OCI-LY1 (cell line): ENCODE results near the gene TANC2.
A peak's percentile ranks its signal among the peaks of the same experiment; 100 is the strongest.

Experiments
- H2AFZ ChIP-seq: fragments of 200-600 bp; sonication (generic), shearing (Covaris generic); 2 replicates; pipeline ENCODE4 v1.6.0; 2014; ENCODE audit warnings: antibody characterized with exemption, mild to moderate bottlenecking, low read length
- H3F3A ChIP-seq: fragments of 200-600 bp; sonication (generic), shearing (Covaris generic); 2 replicates; pipeline ENCODE4 v1.6.0; 2014; ENCODE audit warnings: mild to moderate bottlenecking, antibody characterized with exemption, low read length, moderate library complexity; ENCODE audit not compliant: insufficient read depth
- H3K27ac ChIP-seq: fragments of 200-600 bp; sonication (generic); 2 replicates; pipeline ENCODE4 v1.5.1; 2014; ENCODE audit warnings: low read length, mixed run types, mild to moderate bottlenecking, low read depth; ENCODE audit not compliant: poor library complexity, severe bottlenecking
- H3K27me3 ChIP-seq: fragments of 200-600 bp; sonication (generic); 2 replicates; pipeline ENCODE4 v1.6.0; 2014; ENCODE audit warnings: antibody characterized with exemption, mild to moderate bottlenecking, low read length, moderate library complexity; ENCODE audit not compliant: insufficient read depth
- H3K36me3 ChIP-seq: fragments of 200-600 bp; sonication (generic); 2 replicates; pipeline ENCODE4 v1.6.1; 2014; ENCODE audit warnings: mild to moderate bottlenecking, antibody characterized with exemption, low read length, moderate library complexity, mixed read lengths; ENCODE audit not compliant: insufficient read depth
- H3K4me1 ChIP-seq: fragments of 200-600 bp; sonication (generic); 2 replicates; pipeline ENCODE4 v1.5.1; 2014; ENCODE audit warnings: mild to moderate bottlenecking, low read length, moderate library complexity; ENCODE audit not compliant: insufficient read depth, severe bottlenecking
- H3K4me2 ChIP-seq: fragments of 200-600 bp; sonication (generic), shearing (Covaris generic); 2 replicates; pipeline ENCODE4 v1.6.1; 2014; ENCODE audit warnings: low read length
- H3K4me3 ChIP-seq: fragments of 200-600 bp; sonication (generic); 2 replicates; pipeline ENCODE4 v1.5.1; 2014; ENCODE audit warnings: low read length, low read depth, mild to moderate bottlenecking, mixed read lengths; ENCODE audit not compliant: poor library complexity, severe bottlenecking
- H3K79me2 ChIP-seq: fragments of 200-600 bp; shearing (Covaris generic); 2 replicates; pipeline ENCODE4 v1.6.1; 2016; ENCODE audit warnings: mixed run types, low read length, mixed read lengths; ENCODE audit not compliant: insufficient read depth
- H3K9ac ChIP-seq: fragments of 200-600 bp; sonication (generic), shearing (Covaris generic); 2 replicates; pipeline ENCODE4 v1.6.1; 2014; ENCODE audit warnings: mild to moderate bottlenecking, low read length, mixed read lengths
- H3K9me2 ChIP-seq: fragments of 200-600 bp; sonication (generic), shearing (Covaris generic); 2 replicates; pipeline ENCODE4 v1.6.1; 2014; ENCODE audit warnings: low read depth, mild to moderate bottlenecking, low read length, mixed read lengths
- H3K9me3 ChIP-seq: fragments of 200-600 bp; shearing (Covaris generic); 2 replicates; pipeline ENCODE4 v1.6.1; 2014; ENCODE audit warnings: low read length, mixed read lengths
- H4K20me1 ChIP-seq: fragments of 200-600 bp; sonication (generic), shearing (Covaris generic); 2 replicates; pipeline ENCODE4 v1.6.0; 2016; ENCODE audit warnings: mild to moderate bottlenecking, low read length; ENCODE audit not compliant: insufficient read depth
- EZH2 ChIP-seq: fragments of 200-600 bp; sonication (generic), shearing (Covaris generic); IDR thresholded peaks from 2 replicates; pipeline ENCODE4 v1.8.0; 2017; ENCODE audit warnings: borderline replicate concordance, mixed run types, mild to moderate bottlenecking, antibody characterized with exemption, low read length, moderate library complexity, mixed read lengths
- TF ChIP-seq, protein P1 (sequence below): fragments of 200-600 bp; sonication (generic), shearing (Covaris generic); IDR thresholded peaks from 2 replicates; pipeline ENCODE4 v1.5.1; 2017; ENCODE audit warnings: mild to moderate bottlenecking, antibody characterized with exemption, low read length, moderate library complexity, mixed read lengths

Gene TANC2

GRCh38 chr17:62965686-62966425 is at the start of gene TANC2:
Gene TANC2 (plus strand): TSS chr17:62966235. CDS start chr17:63009560, 43,325 bp downstream.
- no peak within 1 kb of the TSS for H3K27ac ChIP-seq
- peak within 1 kb of the TSS; percentile 65 for H3K4me3 ChIP-seq
- no peak for TF ChIP-seq EZH2
- TF ChIP-seq, protein P1, sequence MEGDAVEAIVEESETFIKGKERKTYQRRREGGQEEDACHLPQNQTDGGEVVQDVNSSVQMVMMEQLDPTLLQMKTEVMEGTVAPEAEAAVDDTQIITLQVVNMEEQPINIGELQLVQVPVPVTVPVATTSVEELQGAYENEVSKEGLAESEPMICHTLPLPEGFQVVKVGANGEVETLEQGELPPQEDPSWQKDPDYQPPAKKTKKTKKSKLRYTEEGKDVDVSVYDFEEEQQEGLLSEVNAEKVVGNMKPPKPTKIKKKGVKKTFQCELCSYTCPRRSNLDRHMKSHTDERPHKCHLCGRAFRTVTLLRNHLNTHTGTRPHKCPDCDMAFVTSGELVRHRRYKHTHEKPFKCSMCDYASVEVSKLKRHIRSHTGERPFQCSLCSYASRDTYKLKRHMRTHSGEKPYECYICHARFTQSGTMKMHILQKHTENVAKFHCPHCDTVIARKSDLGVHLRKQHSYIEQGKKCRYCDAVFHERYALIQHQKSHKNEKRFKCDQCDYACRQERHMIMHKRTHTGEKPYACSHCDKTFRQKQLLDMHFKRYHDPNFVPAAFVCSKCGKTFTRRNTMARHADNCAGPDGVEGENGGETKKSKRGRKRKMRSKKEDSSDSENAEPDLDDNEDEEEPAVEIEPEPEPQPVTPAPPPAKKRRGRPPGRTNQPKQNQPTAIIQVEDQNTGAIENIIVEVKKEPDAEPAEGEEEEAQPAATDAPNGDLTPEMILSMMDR = no peak
- H3K9ac ChIP-seq = peak within 1 kb of the TSS; percentile 57
- no peaks in the 10 kb centered on the region for H3K36me3 ChIP-seq
- no peaks in the 10 kb centered on the region for H3K79me2 ChIP-seq
- H3K4me2 ChIP-seq = peak within 1 kb of the TSS; percentile 69
- H3K9me3 ChIP-seq = no peaks in the 10 kb centered on the region
- peaks cover 3% of the 10 kb centered on the region for H3K27me3 ChIP-seq
- H3K9me2 ChIP-seq = no peaks in the 10 kb centered on the region
- H3F3A ChIP-seq = no peaks in the 10 kb centered on the region
- H3K4me1 ChIP-seq = peaks cover 7% of the 10 kb centered on the region
- H4K20me1 ChIP-seq = no peaks in the 10 kb centered on the region
- 0 out of 2 replicates have a peak within 1 kb of the TSS, but pooled peaks have one; percentile 33 for H2AFZ ChIP-seq

DNA sequence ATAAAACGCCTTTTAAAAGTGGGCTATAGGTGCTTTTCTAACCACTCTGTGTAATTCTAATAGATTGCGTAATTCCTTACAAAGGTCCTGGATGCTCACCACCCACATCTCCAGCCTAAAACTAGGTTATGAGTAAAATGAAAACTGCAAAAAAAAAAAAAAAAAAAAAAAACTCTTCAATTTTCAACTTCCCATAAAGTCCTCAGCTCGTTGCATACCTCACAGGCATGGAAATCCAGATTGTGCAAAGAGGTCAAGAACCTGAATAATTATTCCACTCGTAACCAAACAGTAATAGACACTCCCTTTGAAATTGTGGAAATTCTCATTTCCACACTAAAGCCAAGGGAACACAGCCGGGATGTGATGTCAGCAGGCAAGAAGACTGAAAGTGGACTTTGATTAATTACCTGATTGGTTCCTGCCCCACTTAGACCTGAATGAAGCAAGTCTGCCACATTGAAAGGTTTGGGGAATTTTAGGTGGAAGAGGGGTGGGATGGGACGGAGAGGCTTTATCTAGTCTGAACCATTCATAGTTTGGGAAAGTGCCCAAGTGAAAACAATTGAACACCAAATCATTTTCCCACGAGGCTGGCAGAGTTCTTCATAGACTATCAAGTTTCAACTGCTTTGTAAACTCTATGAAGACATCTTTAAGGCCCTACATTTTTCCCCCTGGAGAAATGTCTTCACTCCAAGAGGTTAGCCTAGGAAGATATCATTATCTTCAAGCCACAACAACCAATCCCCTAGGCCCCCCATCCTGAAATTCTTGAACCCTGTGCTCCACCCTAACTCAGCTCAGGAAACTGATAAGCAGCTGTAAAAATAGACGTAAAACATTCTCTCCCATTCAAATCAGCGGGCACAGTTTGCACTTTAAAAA is 49.1 kb upstream of the TANC2 start:
- H3K9ac ChIP-seq = no peak overlapping the region

GRCh38 chr17:62919388-62919787 is 46.6 kb upstream of the TANC2 start:
- no peak overlapping the region for H3K4me3 ChIP-seq
- no peak overlapping the region for H3K9ac ChIP-seq
- H3K4me1 ChIP-seq = no peaks in the 10 kb centered on the region
- no peaks in the 10 kb centered on the region for H3K27me3 ChIP-seq
- no peaks in the 10 kb centered on the region for H3K9me2 ChIP-seq
- H3K4me2 ChIP-seq = no peak overlapping the region
- TF ChIP-seq EZH2 = no peak
- TF ChIP-seq, protein P1 = no peak
- H3K9me3 ChIP-seq = no peaks in the 10 kb centered on the region
- no peak overlapping the region for H3K27ac ChIP-seq
- H2AFZ ChIP-seq = no peak overlapping the region
- no peaks in the 10 kb centered on the region for H4K20me1 ChIP-seq
- no peaks in the 10 kb centered on the region for H3K36me3 ChIP-seq
- no peaks in the 10 kb centered on the region for H3F3A ChIP-seq
- no peaks in the 10 kb centered on the region for H3K79me2 ChIP-seq

More for the DNA sequence above, 49.1 kb upstream of the TANC2 start:
- H3K27me3 ChIP-seq = no peaks in the 10 kb centered on the region
- no peak overlapping the region for H3K4me3 ChIP-seq
- H3K4me1 ChIP-seq = no peaks in the 10 kb centered on the region
- H3K4me2 ChIP-seq = no peak overlapping the region
- H2AFZ ChIP-seq = no peak overlapping the region
- H3K9me3 ChIP-seq = no peaks in the 10 kb centered on the region
- no peak for TF ChIP-seq EZH2
- TF ChIP-seq, protein P1 = no peak
- H3F3A ChIP-seq = no peaks in the 10 kb centered on the region
- H3K9me2 ChIP-seq = no peaks in the 10 kb centered on the region
- H3K27ac ChIP-seq = no peak overlapping the region
- no peaks in the 10 kb centered on the region for H3K36me3 ChIP-seq
- no peaks in the 10 kb centered on the region for H3K79me2 ChIP-seq
- H4K20me1 ChIP-seq = no peaks in the 10 kb centered on the region
